HepG2 (cell line): ENCODE measurements around the gene FAM168A. TPM values are rescaled to one million over a fixed set of nuclear protein-coding genes. Genes with fewer than 3 reads are reported as not detected.

Experiments used
- ATAC-seq: fragments of 200-7000 bp; cut with Tn5 transposase; 3 replicates; pipeline ENCODE4 v1.9.1; 2020; ENCODE audit warnings: mild to moderate bottlenecking, moderate library complexity
- BruUV-seq: library from RNA; stranded (reverse); fragments of 400-500 nt; replicated peaks from 2 replicates; lab custom pipeline; 2021; lab: Mats Ljungman, UMichigan
- CTCF ChIA-PET: fragments of 300-600 bp; formaldehyde crosslinking; extraction: SDS; loops from one replicate; lab custom pipeline; 2021; ENCODE audit warnings: low total read pairs, inconsistent platforms, low intra/inter-chr PET ratio; lab: Yijun Ruan, JAX
- POLR2A ChIA-PET: fragments of 350-600 bp; sonication (Branson Sonifier 250); formaldehyde crosslinking; loops from one replicate; lab custom pipeline; 2020; ENCODE audit warnings: antibody characterized with exemption, inconsistent platforms; lab: Yijun Ruan, JAX
- DNase-seq: peaks from one replicate; pipeline ENCODE4 v3.0.0-alpha.2; 2015; ENCODE audit warnings: low spot score
- FAIRE-seq: peaks from 3 replicates; lab custom pipeline; 2011; peaks lifted over from hg19 to GRCh38; lab: Jason Lieb, UNC
- H2AFZ ChIP-seq: one replicate; pipeline ENCODE4 v1.6.1; 2011; ENCODE audit warnings: low read length, inconsistent platforms
- H3K27ac ChIP-seq: fragments of 300-600 bp; 3 replicates; pipeline ENCODE4 v1.8.0; 2011; ENCODE audit warnings: mixed run types, mild to moderate bottlenecking, mixed read lengths, low read length, inconsistent platforms; ENCODE audit not compliant: insufficient read depth; ENCODE audit errors: extremely low read length
- H3K27me3 ChIP-seq, 2 experiments: fragments of 200-600 bp in 1 of 2; 2 replicates in 1 of 2; 3 replicates in 1 of 2; pipeline versions ENCODE4 v1.6.0 to v1.8.0; 2011; ENCODE audit warnings: low read length in 2 of 2, mild to moderate bottlenecking in 2 of 2, moderate library complexity in 2 of 2, inconsistent platforms in 1 of 2; ENCODE audit not compliant: insufficient read depth in 2 of 2, control insufficient read depth in 1 of 2
- H3K36me3 ChIP-seq, 2 experiments: fragments of 200-600 bp in 1 of 2; replicated peaks in 1 of 2; 2 replicates in 1 of 2; 3 replicates in 1 of 2; pipeline versions ENCODE4 v1.5.1 to v1.8.0; 2011; ENCODE audit warnings: low read length in 2 of 2, inconsistent platforms in 1 of 2; ENCODE audit not compliant: insufficient read depth in 2 of 2, control insufficient read depth in 1 of 2
- H3K4me1 ChIP-seq: 2 replicates; pipeline ENCODE4 v1.5.1; 2012; ENCODE audit warnings: low read length, inconsistent platforms; ENCODE audit not compliant: insufficient read depth
- H3K4me2 ChIP-seq: 2 replicates; pipeline ENCODE4 v1.6.0; 2011; ENCODE audit warnings: low read depth, low read length, inconsistent platforms
- H3K4me3 ChIP-seq, 3 experiments: fragments of 200-600 bp in 1 of 3; sonication (generic), shearing (Covaris generic) in 1 of 3; replicated peaks in 1 of 3; 2 replicates each; pipeline ENCODE4 v1.5.1; 2011 to 2016; ENCODE audit warnings: low read length in 3 of 3, inconsistent platforms in 2 of 3, low read depth in 2 of 3, mild to moderate bottlenecking in 2 of 3, control low read depth in 1 of 3, mixed read lengths in 1 of 3; ENCODE audit not compliant: insufficient read depth in 1 of 3
- H3K79me2 ChIP-seq: one replicate; pipeline ENCODE4 v1.6.1; 2011; ENCODE audit warnings: low read length, inconsistent platforms; ENCODE audit not compliant: insufficient read depth
- H3K9ac ChIP-seq: 2 replicates; pipeline ENCODE4 v1.6.0; 2011; ENCODE audit warnings: mild to moderate bottlenecking, low read depth, low read length, inconsistent platforms; ENCODE audit not compliant: insufficient read depth
- H3K9me3 ChIP-seq: 2 replicates; pipeline ENCODE4 v1.5.1; 2012; ENCODE audit warnings: mild to moderate bottlenecking, low read length
- H4K20me1 ChIP-seq: 2 replicates; pipeline ENCODE4 v1.6.0; 2011; ENCODE audit warnings: inconsistent platforms, mild to moderate bottlenecking, low read length, moderate library complexity; ENCODE audit not compliant: insufficient read depth
- BHLHE40 ChIP-seq: IDR thresholded peaks from 2 replicates; pipeline ENCODE4 v1.6.1; 2011; ENCODE audit warnings: low read length, improper control_type of control experiment
- RERE ChIP-seq: IDR thresholded peaks from 2 replicates; pipeline ENCODE4 v1.6.1; 2016; ENCODE audit warnings: low read depth, missing genetic modification reagents, missing compliant biosample characterization
- ZNF441 ChIP-seq: sonication (generic); formaldehyde crosslinking; IDR thresholded peaks from 2 replicates; pipeline ENCODE4 v1.7.0; 2021; ENCODE audit warnings: missing genetic modification reagents, borderline replicate concordance
- ZNF580 ChIP-seq: IDR thresholded peaks from 2 replicates; pipeline ENCODE4 v1.6.1; 2016; ENCODE audit warnings: low read depth, borderline replicate concordance
- WGBS: methylation state at CpG from one replicate; pipeline ENCODE4 v1.1.6; 2017; ENCODE audit warnings: low lambda C conversion rate; 5-methylcytosine and 5-hydroxymethylcytosine counted together
- in situ Hi-C: cut with HindIII; loops from 2 replicates; pipeline ENCODE4 v1.10.0; 2017; ENCODE audit warnings: low pct_unique_long_range_greater_than_20kb; ENCODE audit not compliant: extremely low pct_ligation_motif_present
- intact Hi-C: fragments of 100-400 bp; cut with micrococcal nuclease; formaldehyde crosslinking; loops from one replicate; pipeline ENCODE4 v1.10.0; 2022; ENCODE audit not compliant: unreplicated experiment
- polyA plus RNA-seq, 8 experiments: library from polyadenylated mRNA; depleted of rRNA in 3 of 8; stranded (reverse) in 7 of 8; unstranded in 1 of 8; fragments of >200 nt; fragmentation: Illumina TruSeq in 4 of 8; extraction: Trizol in 4 of 8; gene quantifications; 2 replicates each; pipeline versions ENCODE4 v1.2.1 to v1.2.3, GENCODE V29; 2011 to 2016; ENCODE audit warnings: low read depth in 4 of 8, missing spikeins in 1 of 8, mixed read lengths in 1 of 8; ENCODE audit not compliant: insufficient read depth in 1 of 8
- total RNA-seq, 5 experiments: library from RNA; depleted of rRNA; stranded (reverse); fragments of >200 nt; fragmentation: Illumina TruSeq; extraction: Trizol; gene quantifications; 2 replicates each; pipeline ENCODE4 v1.2.3, GENCODE V29; 2016; ENCODE audit warnings: low read depth in 1 of 5
- TF ChIP-seq, protein P1 (sequence below): sonication (generic); formaldehyde crosslinking; IDR thresholded peaks from 2 replicates; pipeline ENCODE4 v1.4.0; 2020; ENCODE audit warnings: mild to moderate bottlenecking, low read depth, missing genetic modification reagents
- TF ChIP-seq, protein P2 (sequence below): sonication (generic); formaldehyde crosslinking; IDR thresholded peaks from 2 replicates; pipeline ENCODE4 v1.5.1; 2020; ENCODE audit warnings: missing genetic modification reagents, mild to moderate bottlenecking, borderline replicate concordance
- TF ChIP-seq, protein P3 (sequence below): sonication (generic); formaldehyde crosslinking; conservative IDR thresholded peaks from 2 replicates; pipeline ENCODE4 v1.5.0; 2020; ENCODE audit warnings: missing genetic modification reagents

FAM168A gene
- total and polyA plus RNA-seq, 2 of the 13 experiments (the other 11 are each of a cell fraction or from before 2014, with no cell fraction given), result 13.9 to 15.8 TPM

- no peak for TF ChIP-seq RERE (CRISPR knock-in tag)
- TF ChIP-seq, protein P1, sequence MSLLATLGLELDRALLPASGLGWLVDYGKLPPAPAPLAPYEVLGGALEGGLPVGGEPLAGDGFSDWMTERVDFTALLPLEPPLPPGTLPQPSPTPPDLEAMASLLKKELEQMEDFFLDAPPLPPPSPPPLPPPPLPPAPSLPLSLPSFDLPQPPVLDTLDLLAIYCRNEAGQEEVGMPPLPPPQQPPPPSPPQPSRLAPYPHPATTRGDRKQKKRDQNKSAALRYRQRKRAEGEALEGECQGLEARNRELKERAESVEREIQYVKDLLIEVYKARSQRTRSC (CRISPR knock-in tag), result no peak
Observed at GRCh38 chr11:73478737-73479347, 119.1 kb downstream of the FAM168A start (continued).

DNA sequence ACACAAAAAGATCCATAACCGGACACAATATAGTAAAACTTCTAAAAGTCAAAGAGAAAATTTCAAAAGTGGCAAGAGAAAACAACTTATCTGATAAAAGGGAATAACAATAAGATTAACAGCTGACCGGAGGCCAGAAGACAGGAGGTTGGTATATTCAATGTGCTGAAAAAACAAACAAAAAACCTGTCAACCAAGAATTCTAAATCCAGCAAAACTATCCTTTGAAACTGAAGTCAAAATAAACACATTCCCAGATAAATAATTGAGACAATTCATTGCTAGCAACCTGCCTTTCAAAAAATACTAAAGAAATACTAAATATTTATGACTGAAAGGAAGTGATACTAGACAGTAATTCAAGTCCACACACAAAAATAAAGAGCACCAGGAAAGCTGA is 120.4 kb downstream of the FAM168A start:
- WGBS, result 91% methylated on average over 2 of the region's 2 CpGs
- H2AFZ ChIP-seq, result no peak overlapping the region
- intact Hi-C loops, result loop anchor here (5.0 to 10.0 kb wide), 2 partner anchors 177 to 455 kb away; no protein-coding TSS in a partner anchor
- no TSS peak for BruUV-seq
- peaks cover 8% of the 10 kb centered on the region for H3K4me1 ChIP-seq
- POLR2A ChIA-PET, result no interaction called here
- no peaks in the 10 kb centered on the region for H3K27me3 ChIP-seq
- CTCF ChIA-PET, result interaction anchor here (1.8 kb wide), 1 partner anchor 184 kb away, joined by 6 read pairs; no protein-coding TSS in a partner anchor
- H3K9me3 ChIP-seq, result peaks cover 9% of the 10 kb centered on the region; the same call in 1 of the 2 replicates
- H3K36me3 ChIP-seq, result no peaks in the 10 kb centered on the region
- no peak overlapping the region for H3K9ac ChIP-seq
- no peak for ATAC-seq
- FAIRE-seq, result no peak
- DNase-seq, result no peak
- H3K4me2 ChIP-seq, result no peak overlapping the region
- no peak overlapping the region for H3K27ac ChIP-seq
- in situ Hi-C loops, result no loop called here
- no peaks in the 10 kb centered on the region for H3K79me2 ChIP-seq
- no peaks in the 10 kb centered on the region for H4K20me1 ChIP-seq
- no peak overlapping the region for H3K4me3 ChIP-seq
- TF ChIP-seq, protein P2, sequence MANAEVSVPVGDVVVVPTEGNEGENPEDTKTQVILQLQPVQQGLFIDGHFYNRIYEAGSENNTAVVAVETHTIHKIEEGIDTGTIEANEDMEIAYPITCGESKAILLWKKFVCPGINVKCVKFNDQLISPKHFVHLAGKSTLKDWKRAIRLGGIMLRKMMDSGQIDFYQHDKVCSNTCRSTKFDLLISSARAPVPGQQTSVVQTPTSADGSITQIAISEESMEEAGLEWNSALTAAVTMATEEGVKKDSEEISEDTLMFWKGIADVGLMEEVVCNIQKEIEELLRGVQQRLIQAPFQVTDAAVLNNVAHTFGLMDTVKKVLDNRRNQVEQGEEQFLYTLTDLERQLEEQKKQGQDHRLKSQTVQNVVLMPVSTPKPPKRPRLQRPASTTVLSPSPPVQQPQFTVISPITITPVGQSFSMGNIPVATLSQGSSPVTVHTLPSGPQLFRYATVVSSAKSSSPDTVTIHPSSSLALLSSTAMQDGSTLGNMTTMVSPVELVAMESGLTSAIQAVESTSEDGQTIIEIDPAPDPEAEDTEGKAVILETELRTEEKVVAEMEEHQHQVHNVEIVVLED (CRISPR knock-in tag), result no peak
- TF ChIP-seq, protein P3, sequence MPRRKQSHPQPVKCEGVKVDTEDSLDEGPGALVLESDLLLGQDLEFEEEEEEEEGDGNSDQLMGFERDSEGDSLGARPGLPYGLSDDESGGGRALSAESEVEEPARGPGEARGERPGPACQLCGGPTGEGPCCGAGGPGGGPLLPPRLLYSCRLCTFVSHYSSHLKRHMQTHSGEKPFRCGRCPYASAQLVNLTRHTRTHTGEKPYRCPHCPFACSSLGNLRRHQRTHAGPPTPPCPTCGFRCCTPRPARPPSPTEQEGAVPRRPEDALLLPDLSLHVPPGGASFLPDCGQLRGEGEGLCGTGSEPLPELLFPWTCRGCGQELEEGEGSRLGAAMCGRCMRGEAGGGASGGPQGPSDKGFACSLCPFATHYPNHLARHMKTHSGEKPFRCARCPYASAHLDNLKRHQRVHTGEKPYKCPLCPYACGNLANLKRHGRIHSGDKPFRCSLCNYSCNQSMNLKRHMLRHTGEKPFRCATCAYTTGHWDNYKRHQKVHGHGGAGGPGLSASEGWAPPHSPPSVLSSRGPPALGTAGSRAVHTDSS (CRISPR knock-in tag), result no peak
- no peak for TF ChIP-seq BHLHE40
- TF ChIP-seq ZNF441 (CRISPR knock-in tag), result no peak
- TF ChIP-seq ZNF580 (CRISPR knock-in tag), result no peak
